Uterus (tissue), 2 donors: ENCODE data around the gene ZDHHC1.

Experiments
- POLR2A ChIP-seq, 2 donors: fragments of 450-650 bp; IDR thresholded peaks; one replicate each; pipeline ENCODE4 v1.6.1; 2016; ENCODE audit warnings: antibody characterized with exemption in 2 of 2, mild to moderate bottlenecking in 1 of 2, moderate library complexity in 1 of 2
- TF ChIP-seq, protein P1 (sequence below), 4 experiments: fragments of 200-600 bp in 2 of 4; fragments of 450-650 bp in 2 of 4; sonication (generic) in 2 of 4; IDR thresholded peaks; one replicate each; pipeline ENCODE4 v1.5.1; 2016 to 2019; ENCODE audit warnings: antibody characterized with exemption in 4 of 4, mild to moderate bottlenecking in 2 of 4, moderate library complexity in 1 of 4

- TF ChIP-seq POLR2A (IDR thresholded peaks at IDR 0.05) = no peak
- TF ChIP-seq, protein P1, sequence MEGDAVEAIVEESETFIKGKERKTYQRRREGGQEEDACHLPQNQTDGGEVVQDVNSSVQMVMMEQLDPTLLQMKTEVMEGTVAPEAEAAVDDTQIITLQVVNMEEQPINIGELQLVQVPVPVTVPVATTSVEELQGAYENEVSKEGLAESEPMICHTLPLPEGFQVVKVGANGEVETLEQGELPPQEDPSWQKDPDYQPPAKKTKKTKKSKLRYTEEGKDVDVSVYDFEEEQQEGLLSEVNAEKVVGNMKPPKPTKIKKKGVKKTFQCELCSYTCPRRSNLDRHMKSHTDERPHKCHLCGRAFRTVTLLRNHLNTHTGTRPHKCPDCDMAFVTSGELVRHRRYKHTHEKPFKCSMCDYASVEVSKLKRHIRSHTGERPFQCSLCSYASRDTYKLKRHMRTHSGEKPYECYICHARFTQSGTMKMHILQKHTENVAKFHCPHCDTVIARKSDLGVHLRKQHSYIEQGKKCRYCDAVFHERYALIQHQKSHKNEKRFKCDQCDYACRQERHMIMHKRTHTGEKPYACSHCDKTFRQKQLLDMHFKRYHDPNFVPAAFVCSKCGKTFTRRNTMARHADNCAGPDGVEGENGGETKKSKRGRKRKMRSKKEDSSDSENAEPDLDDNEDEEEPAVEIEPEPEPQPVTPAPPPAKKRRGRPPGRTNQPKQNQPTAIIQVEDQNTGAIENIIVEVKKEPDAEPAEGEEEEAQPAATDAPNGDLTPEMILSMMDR (IDR thresholded peaks at IDR 0.05) = no peak
These were observed 11.5 kb downstream of the ZDHHC1 start for GRCh38 chr16:67404740-67405226.
